GM12874 (cell line): ENCODE measurements around the gene PAGE3.

Source experiments
- TF ChIP-seq, protein P1 (sequence below): IDR thresholded peaks from 2 replicates; pipeline ENCODE4 v1.5.1; 2011; ENCODE audit warnings: low read depth, mild to moderate bottlenecking, control low read depth, low read length, moderate library complexity; ENCODE audit not compliant: insufficient read depth

The PAGE3 gene

DNA sequence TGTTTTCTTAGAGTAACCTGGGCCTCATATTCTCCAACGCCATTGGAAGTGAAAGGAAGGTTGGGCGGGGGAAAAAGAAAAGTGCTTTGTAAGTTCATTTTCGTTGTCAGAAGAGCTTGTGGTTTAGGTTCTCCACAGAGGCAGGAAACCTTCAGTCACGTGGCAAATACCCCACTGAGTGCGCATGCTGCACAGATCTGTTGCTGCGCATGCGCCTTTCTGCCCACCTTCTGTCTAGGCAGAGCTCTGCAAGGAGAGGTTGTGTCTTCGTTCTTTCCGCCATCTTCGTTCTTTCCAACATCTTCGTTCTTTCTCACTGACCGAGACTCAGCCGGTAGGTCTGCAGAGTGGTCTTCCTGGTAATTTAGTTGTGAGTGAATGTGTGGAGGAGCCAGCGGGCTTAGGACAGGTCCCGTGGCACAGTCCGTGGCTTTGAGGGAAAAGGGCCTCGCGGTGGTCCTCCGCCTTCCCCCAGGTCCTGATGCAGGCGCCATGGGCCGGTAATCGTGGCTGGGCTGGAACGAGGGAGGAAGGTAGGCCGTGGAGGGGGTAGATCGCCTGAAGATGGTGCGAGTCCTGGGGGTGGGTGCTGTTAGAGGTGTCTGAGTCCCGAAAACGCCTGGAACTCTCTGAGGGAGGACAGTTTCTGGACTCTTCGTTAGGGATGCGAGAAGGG is 44.5 kb downstream of the PAGE3 start, which contains the start of gene PAGE5:
Gene PAGE5 (plus strand): TSS at position 228 of the 676 bp plus-strand sequence. CDS start 1,037 bp downstream, outside the sequence.
- TF ChIP-seq, protein P1, sequence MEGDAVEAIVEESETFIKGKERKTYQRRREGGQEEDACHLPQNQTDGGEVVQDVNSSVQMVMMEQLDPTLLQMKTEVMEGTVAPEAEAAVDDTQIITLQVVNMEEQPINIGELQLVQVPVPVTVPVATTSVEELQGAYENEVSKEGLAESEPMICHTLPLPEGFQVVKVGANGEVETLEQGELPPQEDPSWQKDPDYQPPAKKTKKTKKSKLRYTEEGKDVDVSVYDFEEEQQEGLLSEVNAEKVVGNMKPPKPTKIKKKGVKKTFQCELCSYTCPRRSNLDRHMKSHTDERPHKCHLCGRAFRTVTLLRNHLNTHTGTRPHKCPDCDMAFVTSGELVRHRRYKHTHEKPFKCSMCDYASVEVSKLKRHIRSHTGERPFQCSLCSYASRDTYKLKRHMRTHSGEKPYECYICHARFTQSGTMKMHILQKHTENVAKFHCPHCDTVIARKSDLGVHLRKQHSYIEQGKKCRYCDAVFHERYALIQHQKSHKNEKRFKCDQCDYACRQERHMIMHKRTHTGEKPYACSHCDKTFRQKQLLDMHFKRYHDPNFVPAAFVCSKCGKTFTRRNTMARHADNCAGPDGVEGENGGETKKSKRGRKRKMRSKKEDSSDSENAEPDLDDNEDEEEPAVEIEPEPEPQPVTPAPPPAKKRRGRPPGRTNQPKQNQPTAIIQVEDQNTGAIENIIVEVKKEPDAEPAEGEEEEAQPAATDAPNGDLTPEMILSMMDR, result no peak

DNA sequence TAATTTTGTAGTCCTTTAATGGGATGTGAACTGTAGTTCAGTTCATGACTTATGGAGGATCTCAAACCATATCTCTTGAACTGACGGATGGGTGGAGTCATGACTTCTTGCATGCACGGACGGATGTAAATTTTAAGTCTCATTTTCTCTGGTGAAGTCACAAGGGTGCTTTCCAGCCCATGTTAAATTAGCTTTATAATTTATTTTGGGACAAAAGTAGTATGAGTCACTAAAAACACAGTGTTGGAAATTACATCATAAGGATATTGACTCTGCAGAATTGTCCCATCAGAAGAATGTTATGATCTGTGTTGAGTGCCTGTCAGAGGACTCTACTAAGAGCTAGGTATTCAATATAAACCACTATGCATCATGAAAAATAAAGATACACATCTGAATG is 51.3 kb downstream of the PAGE3 start:
- TF ChIP-seq, protein P1, result no peak

DNA sequence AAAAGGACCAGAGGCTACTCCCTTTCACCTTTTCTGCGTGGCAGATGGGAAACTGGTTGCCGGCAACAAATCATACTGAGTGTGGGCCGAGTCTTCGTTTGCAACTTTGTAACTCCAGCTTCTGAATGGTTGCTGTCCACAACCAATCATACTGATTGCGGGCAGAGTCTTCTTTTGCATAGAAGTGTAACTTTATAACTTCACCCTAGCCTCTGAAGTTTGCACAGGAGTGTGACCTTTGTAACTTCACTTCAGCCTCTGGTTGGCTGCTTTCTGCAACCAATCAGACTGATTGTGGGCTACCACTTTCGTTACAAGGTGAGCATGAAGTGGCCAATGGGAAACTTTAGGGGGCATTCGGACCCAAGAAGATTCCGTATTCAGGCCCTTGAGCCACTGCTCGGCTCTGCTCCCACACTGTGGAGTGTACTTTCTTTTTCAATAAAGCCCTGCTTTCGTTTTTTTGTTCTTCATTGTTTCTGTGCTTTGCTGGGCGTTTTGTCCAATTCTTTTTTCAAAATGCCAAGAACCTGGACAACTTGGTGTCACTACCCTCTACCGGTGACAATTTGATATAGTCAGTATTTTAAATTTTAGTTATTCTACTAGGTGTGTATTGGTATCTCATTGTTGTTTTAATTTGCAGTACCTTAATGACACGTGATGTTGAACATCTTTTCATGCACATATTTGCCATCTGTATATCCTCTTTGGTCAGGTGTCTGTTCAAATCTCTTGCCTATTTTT is 53.6 kb downstream of the PAGE3 start:
- TF ChIP-seq, protein P1, result no peak
